GM19099 (cell line): ENCODE results near the gene GPR161.

Experiments used
- POLR2A ChIP-seq: IDR thresholded peaks from 3 replicates; pipeline ENCODE4 v1.6.1; 2011; ENCODE audit warnings: low read depth; ENCODE audit not compliant: insufficient read length; ENCODE audit errors: extremely low read depth

The GPR161 gene

GRCh38 chr1:168088511-168089325 is 48.0 kb downstream of the GPR161 start:
- TF ChIP-seq POLR2A: no peak

GRCh38 chr1:168087696-168088095 is 49.0 kb downstream of the GPR161 start:
- no peak for TF ChIP-seq POLR2A

- no peak for TF ChIP-seq POLR2A
Observed at GRCh38 chr1:168086438-168086837, 50.3 kb downstream of the GPR161 start.

- TF ChIP-seq POLR2A: no peak
Observed at GRCh38 chr1:168085401-168085872, 51.3 kb downstream of the GPR161 start.

GRCh38 chr1:168084396-168085231 is 52.1 kb downstream of the GPR161 start:
- no peak for TF ChIP-seq POLR2A

GRCh38 chr1:168083456-168084325 is 53.0 kb downstream of the GPR161 start:
- TF ChIP-seq POLR2A: no peak

- no peak for TF ChIP-seq POLR2A
Observed at GRCh38 chr1:168082008-168082876, 54.5 kb downstream of the GPR161 start.

GRCh38 chr1:168081373-168082007 is 55.2 kb downstream of the GPR161 start:
- TF ChIP-seq POLR2A: no peak

GRCh38 chr1:168079761-168080160 is 57.0 kb downstream of the GPR161 start:
- TF ChIP-seq POLR2A: no peak

GRCh38 chr1:168069384-168069783 is 67.3 kb downstream of the GPR161 start:
- no peak for TF ChIP-seq POLR2A

- TF ChIP-seq POLR2A: no peak
Observed at GRCh38 chr1:168065506-168065905, 71.2 kb downstream of the GPR161 start.

- no peak for TF ChIP-seq POLR2A
Observed at GRCh38 chr1:168064216-168064615, 72.5 kb downstream of the GPR161 start.

GRCh38 chr1:168057921-168058320 is 78.8 kb downstream of the GPR161 start:
- TF ChIP-seq POLR2A: no peak
